Kidney epithelial cell (primary cell): Measurements from ENCODE around the gene TC2N. TPM values are rescaled to one million over a fixed set of nuclear protein-coding genes. Genes with fewer than 3 reads are reported as not detected.

Experiments
- DNase-seq: peaks from one replicate; pipeline ENCODE4 v3.0.0-alpha.2; 2010; ENCODE audit warnings: low read depth
- H3K27me3 ChIP-seq: 2 replicates; pipeline ENCODE4 v1.6.0; 2011; ENCODE audit warnings: low read length; ENCODE audit not compliant: control insufficient read depth, insufficient read depth
- H3K36me3 ChIP-seq: 2 replicates; pipeline ENCODE4 v1.5.1; 2011; ENCODE audit warnings: low read length; ENCODE audit not compliant: control insufficient read depth, insufficient read depth
- H3K4me3 ChIP-seq: 2 replicates; pipeline ENCODE4 v1.5.1; 2011; ENCODE audit warnings: low read depth, mild to moderate bottlenecking, control low read depth, low read length
- CTCF ChIP-seq: IDR thresholded peaks from 2 replicates; pipeline ENCODE4 v1.5.1; 2011; ENCODE audit warnings: mild to moderate bottlenecking, moderate library complexity, low read length, control low read depth, inconsistent platforms; ENCODE audit not compliant: insufficient read depth, poor library complexity, severe bottlenecking
- total RNA-seq: library from RNA; depleted of rRNA; stranded (reverse); fragments of >200 nt; gene quantifications from 2 replicates; pipeline ENCODE4 v1.2.3, GENCODE V29; 2015

TC2N gene
- total RNA-seq, 1 donor from 2014 or later: 9.6 TPM

- TF ChIP-seq CTCF: no peak
- no peaks in the 10 kb centered on the region for H3K36me3 ChIP-seq
- peaks cover 2% of the 10 kb centered on the region for H3K27me3 ChIP-seq
- no peak for DNase-seq
- no peak overlapping the region for H3K4me3 ChIP-seq
Observed at GRCh38 chr14:91888641-91889476, 21.5 kb upstream of the TC2N start.

- Histone ChIP-seq H3K4me3 (no peak overlapping the region), H3K27me3 (peaks cover 2% of the 10 kb centered on the region), H3K36me3 (no peaks in the 10 kb centered on the region)
- TF ChIP-seq CTCF: no peak
- DNase-seq: no peak
Observed at GRCh38 chr14:91886961-91887360, 19.6 kb upstream of the TC2N start.

- no peak for TF ChIP-seq CTCF
- Histone ChIP-seq H3K27me3 (no peaks in the 10 kb centered on the region), H3K4me3 (no peak overlapping the region), H3K36me3 (no peaks in the 10 kb centered on the region)
- DNase-seq: no peak
Observed at GRCh38 chr14:91885839-91886238, 18.5 kb upstream of the TC2N start.

GRCh38 chr14:91885113-91885712 lies 17.9 kb upstream of the TC2N start:
- no peaks in the 10 kb centered on the region for H3K27me3 ChIP-seq
- H3K4me3 ChIP-seq: no peak overlapping the region
- no peak for DNase-seq
- no peak for TF ChIP-seq CTCF
- no peaks in the 10 kb centered on the region for H3K36me3 ChIP-seq

- no peaks in the 10 kb centered on the region for H3K27me3 ChIP-seq
- TF ChIP-seq CTCF: no peak
- DNase-seq: no peak
- no peaks in the 10 kb centered on the region for H3K36me3 ChIP-seq
- no peak overlapping the region for H3K4me3 ChIP-seq
Observed at GRCh38 chr14:91884664-91885063, 17.3 kb upstream of the TC2N start.

GRCh38 chr14:91883753-91884152 lies 16.4 kb upstream of the TC2N start:
- no peak overlapping the region for H3K4me3 ChIP-seq
- H3K27me3 ChIP-seq: peaks cover 2% of the 10 kb centered on the region
- no peaks in the 10 kb centered on the region for H3K36me3 ChIP-seq
- DNase-seq: no peak
- TF ChIP-seq CTCF: no peak
